GM10266 (cell line): Measurements from ENCODE around the gene FBXO15.

Experiments used
- DNase-seq: peaks from one replicate; pipeline ENCODE4 v3.0.0; 2012; ENCODE audit errors: extremely low spot score
- TF ChIP-seq, protein P1 (sequence below): IDR thresholded peaks from 2 replicates; pipeline ENCODE4 v1.5.1; 2012; ENCODE audit warnings: mild to moderate bottlenecking, low read depth; ENCODE audit not compliant: control insufficient read depth, insufficient read depth; ENCODE audit errors: missing control alignments

Gene FBXO15

DNA sequence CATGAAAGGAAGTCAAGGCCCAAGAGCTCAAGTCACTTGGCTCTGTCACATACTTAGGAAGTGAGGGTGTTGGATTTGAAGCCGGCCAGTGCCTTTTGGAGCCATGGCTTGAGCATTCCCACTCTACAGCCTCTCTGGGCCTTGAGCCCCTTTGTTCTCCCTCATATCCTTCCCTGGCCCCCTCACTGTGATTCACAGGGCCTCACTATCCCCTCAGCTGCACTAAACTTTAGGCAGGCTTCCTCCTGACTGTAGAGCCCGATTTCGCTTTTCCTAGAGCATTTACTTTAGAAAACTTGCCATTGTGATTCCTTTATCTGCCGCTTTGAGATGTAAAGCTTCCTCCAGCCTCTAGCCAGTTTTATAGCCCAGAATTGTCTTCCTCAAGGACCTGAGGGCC, 107.6 kb downstream of the FBXO15 start:
- TF ChIP-seq, protein P1, sequence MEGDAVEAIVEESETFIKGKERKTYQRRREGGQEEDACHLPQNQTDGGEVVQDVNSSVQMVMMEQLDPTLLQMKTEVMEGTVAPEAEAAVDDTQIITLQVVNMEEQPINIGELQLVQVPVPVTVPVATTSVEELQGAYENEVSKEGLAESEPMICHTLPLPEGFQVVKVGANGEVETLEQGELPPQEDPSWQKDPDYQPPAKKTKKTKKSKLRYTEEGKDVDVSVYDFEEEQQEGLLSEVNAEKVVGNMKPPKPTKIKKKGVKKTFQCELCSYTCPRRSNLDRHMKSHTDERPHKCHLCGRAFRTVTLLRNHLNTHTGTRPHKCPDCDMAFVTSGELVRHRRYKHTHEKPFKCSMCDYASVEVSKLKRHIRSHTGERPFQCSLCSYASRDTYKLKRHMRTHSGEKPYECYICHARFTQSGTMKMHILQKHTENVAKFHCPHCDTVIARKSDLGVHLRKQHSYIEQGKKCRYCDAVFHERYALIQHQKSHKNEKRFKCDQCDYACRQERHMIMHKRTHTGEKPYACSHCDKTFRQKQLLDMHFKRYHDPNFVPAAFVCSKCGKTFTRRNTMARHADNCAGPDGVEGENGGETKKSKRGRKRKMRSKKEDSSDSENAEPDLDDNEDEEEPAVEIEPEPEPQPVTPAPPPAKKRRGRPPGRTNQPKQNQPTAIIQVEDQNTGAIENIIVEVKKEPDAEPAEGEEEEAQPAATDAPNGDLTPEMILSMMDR: no peak
- DNase-seq: no peak

DNA sequence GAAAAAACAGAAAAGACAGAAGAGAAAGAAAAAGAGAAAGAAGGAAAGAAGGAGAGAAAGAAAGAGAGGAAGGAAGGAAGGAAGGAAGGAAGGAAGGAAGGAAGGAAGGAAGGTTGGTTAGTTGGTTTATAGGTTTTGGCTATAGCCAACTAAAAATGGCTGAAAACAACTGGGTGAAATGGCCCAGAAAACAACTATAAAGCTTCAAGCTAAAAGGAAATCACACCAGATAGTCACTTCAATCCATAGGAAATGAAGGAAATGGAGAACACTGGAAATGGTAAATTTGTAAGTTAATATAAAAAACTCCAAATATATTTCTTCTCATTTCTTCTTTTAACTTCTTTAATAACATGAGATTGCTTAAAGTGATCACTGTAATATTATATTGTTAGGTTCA, 118.5 kb downstream of the FBXO15 start:
- DNase-seq: no peak
- TF ChIP-seq, protein P1: no peak
